NCI-H345 (cell line): ENCODE measurements around the gene NAA10.

Experiments used
- DNase-seq: peaks from one replicate; lab custom pipeline; 2025; lab: John Stamatoyannopoulos, UW

NAA10 gene

GRCh38 chrX:153883163-153883843 is 51.5 kb downstream of the NAA10 start:
- no peak for DNase-seq

- no peak for DNase-seq
Measured at GRCh38 chrX:153882557-153882956, 52.3 kb downstream of the NAA10 start.

GRCh38 chrX:153882086-153882498 is 52.7 kb downstream of the NAA10 start:
- no peak for DNase-seq

- DNase-seq: no peak
Measured at GRCh38 chrX:153881281-153881680, 53.6 kb downstream of the NAA10 start.

- DNase-seq: no peak
Measured at GRCh38 chrX:153880440-153880815, 54.4 kb downstream of the NAA10 start.

GRCh38 chrX:153879741-153880439 is 54.9 kb downstream of the NAA10 start:
- no peak for DNase-seq
